NCI-H69 (cell line): ENCODE data around the gene SUPT20HL1.
A peak's percentile ranks its signal among the peaks of the same experiment; 100 is the strongest.
"Not testable (repeated sequence)": the region's sequence is repeated elsewhere in the genome, so short reads cannot be mapped to it uniquely, and the experiment has no call there.

ENCODE experiments used
- DNase-seq: peaks from one replicate; lab custom pipeline; 2025; lab: John Stamatoyannopoulos, UW

SUPT20HL1 gene

DNA sequence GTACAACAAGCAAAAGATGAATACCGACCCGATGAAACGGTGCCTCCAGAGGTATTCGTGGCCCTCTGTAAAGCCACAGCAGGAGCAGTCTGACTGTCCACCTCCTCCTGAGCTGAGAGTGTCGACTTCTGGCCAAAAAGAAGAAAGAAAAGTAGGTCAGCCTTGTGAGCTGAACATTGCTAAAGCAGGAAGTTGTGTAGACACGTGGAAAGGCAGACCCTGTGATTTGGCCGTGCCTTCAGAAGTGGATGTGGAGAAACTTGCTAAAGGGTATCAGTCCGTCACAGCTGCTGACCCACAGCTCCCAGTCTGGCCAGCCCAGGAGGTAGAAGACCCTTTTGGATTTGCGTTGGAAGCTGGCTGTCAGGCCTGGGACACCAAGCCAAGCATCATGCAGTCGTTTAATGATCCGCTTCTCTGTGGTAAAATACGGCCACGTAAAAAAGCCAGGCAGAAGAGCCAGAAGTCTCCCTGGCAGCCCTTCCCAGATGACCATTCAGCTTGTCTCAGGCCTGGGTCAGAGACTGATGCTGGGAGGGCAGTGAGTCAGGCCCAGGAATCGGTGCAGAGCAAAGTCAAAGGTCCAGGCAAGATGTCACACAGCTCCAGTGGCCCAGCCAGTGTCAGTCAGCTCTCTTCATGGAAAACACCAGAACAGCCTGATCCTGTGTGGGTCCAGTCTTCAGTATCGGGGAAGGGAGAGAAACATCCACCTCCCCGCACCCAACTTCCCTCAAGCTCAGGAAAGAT is 3.2 kb downstream of the SUPT20HL1 start:
- not testable (repeated sequence) for DNase-seq

DNA sequence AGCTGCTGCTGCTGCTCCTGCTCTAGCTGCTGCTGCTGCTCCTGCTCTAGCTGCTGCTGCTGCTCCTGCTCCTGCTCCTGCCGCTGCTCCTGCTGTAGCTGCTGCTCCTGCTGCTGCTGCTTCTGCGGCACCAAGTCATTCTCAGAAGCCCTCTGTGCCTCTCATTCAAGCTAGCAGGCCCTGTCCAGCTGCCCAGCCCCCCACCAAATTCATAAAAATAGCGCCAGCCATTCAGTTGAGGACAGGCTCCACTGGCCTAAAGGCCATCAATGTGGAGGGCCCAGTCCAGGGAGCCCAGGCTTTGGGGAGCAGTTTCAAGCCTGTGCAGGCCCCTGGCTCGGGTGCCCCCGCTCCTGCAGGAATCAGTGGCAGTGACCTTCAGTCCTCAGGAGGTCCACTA is 3.9 kb downstream of the SUPT20HL1 start:
- no peak for DNase-seq

DNA sequence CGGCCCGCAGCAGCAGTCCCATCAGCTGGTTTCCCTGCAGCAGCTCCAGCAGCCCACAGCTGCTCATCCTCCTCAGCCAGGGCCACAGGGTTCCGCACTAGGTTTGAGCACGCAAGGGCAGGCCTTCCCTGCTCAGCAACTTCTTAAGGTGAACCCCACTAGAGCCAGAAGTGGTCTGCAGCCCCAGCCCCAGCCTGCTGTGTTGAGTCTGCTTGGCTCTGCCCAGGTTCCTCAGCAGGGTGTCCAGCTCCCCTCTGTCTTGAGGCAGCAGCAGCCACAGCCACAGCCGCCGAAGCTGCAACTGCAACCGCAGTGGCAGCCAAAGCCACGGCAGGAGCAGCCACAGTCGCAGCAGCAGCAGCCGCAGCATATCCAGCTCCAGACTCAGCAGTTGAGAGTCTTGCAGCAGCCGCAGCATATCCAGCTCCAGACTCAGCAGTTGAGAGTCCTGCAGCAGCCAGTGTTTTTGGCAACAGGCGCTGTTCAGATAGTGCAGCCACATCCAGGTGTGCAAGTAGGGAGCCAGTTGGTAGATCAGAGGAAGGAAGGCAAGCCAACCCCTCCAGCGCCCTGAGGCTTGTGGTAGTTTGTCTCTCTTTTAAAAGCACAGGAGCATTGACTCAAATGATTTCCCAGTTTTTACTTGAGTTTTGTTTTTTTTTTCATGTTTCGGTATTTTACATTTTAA is 4.6 kb downstream of the SUPT20HL1 start:
- no peak for DNase-seq

DNA sequence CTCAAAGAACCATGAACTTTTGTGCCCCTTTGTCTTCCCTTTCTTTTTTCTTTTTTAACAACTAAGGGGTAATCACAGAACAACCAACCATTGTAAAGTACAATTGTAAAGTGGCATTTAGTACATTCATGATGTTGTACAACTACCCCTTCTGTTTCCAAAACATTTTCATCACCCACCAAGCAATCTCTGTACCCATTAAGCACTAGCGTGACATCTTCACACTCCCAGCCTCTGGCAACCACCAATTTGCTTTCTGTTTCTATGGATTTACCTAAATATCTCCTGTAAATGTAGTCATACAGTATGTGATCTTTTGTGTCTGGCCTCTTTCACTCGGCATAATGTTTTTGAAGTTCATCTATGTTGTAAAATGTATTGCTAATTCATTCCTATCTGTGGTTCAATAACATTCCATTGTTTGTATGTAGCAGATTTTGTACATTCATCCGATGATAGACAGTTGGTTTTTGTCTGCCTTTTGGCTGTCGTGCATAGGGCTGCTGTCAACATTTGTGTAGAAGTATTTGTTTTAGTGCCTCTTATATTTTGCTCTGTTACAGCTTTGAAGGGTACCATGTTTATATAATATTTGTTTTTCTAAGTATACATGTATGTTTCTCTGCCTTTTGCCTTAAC is 6.4 kb downstream of the SUPT20HL1 start:
- not testable (repeated sequence) for DNase-seq

DNA sequence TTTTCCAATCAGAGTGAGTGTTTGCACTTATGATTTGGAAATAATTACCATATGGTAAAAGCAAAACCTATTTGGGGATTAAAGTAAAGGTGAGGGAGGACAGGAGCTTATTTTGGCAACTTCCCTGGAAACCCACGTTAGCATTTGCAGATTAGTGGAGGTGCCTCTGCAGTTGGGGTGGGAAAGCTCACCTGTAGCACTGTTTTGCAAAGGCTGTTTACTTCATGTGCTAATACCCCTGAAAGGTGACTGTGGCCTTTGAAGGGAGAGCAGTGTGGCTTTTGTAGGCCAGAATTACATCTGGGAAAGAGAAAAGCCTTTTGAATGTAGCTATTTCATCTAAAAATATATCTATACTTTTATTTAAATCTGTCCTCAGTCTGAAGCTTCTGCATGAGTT is 9.4 kb downstream of the SUPT20HL1 start:
- no peak for DNase-seq

DNA sequence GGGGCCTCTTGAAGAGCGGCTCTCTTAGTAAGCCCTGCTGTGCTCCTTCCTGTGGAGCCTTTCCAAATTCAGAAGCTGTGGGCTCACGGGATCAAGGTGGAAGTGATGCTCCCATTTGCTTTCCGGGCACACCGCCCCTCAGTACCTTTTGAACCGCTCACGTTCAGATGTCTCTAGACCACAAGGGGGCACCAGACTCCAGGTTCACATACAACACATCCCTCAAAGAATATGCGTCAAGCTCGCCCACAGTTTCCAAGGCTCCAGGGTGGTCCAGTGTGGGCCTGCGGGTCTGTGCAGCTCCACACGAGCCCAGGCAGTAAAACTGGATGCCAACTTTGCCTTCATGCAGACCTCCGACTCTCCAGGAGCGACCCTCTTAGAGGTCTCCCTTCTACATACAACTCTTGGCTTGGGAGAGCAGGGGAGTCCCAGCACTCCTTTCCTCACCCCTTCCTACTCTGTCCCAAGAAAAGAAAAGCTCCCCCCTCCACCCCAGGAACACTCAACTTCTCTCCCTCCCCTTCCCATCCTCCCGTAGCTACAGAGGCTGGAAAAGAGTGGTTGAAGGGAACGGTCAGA is 11.0 kb downstream of the SUPT20HL1 start:
- DNase-seq = peak; percentile 74

DNA sequence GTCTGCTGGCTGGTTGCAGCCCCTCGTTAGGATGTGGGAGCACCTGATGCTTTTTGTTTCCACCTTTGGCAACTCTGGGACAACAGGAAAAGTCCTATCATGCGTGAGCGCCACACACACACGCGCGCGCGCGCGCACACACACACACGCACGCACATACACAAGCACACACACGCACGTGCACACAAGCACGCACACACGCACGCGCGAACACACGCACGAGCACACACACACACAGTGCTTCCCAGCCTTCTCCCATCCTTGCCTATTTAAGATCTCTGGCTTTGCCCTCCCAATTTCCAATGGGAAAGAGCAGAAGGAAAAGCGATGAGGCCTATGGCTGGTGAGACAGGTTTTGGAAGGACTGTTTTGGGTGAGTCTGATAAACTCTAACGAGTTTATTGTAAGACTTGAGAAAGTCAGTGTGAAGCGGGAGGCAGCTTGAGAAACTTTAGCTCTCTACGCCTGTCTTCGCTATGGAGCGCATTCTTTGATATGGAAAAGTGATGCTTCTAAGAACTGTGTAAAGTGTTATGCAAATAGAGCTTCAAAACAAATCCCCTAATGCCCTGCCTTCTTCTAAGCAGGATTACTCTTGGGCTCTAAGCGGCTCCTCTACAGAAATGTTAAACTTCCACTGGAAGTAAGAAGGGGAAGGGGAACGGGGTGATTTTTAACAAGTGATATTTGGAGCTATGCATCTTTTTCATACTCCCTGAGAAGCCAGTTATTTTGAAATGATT is 11.8 kb downstream of the SUPT20HL1 start:
- DNase-seq = no peak

DNA sequence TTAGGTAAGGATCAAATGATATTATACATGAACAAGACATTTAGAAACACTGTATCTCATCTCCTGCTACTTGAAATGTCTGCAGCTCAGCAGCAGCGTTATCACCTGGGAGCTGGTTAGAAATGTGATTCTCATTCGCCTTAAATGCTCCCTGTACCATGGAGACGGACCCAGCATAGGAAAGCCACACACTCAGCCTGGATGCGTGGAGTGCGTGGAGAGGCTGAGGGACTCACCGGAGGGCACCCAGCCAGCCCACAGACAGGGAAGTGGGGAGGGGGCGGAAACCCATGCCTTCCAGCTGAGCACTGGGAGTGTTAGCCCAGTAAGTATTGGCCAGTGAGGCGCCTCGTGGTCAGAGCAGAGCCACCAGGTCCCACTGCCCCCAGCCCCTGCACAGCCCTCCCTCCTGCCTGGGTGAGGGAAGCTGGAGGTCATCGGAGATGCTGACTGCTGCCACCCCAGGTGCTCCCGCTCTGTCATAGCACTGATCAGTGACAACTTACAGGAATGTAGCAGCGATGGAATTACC is 15.2 kb downstream of the SUPT20HL1 start:
- no peak for DNase-seq

DNA sequence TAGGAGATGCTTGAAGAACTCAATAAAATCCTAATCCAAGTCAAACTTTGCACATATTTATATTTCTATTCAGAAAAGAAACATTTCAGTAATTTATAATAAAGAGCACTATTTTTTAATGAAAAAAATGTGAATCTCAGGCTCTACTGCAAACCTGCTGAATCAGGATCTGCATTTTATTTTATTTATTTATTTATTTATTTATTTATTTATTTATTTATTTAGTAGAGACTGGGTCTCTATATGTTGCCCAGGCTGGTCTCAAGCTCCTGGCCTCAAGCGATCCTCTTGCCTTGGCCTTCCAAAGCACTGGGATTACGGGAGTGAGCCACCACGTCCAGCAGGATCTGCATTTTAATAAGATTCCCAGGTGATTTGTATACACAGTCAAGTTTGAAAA is 16.0 kb downstream of the SUPT20HL1 start:
- DNase-seq = no peak

DNA sequence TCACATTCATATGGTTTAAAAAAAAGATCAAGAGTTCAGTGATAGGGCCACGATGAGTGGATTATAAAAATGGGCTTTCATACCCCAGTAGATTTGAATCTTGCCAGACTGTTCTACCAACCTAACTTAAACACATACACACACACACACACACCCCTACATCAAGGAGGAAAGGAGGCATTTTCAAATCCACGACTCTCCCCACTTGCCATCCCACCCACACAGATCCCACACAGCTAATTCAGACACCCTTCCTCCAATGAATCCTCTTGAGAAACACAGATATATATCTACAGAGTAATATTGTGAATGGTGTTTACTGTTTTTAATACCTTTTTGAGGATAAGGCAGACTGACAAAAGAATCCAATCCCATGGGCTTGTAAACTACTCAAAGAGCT is 16.8 kb downstream of the SUPT20HL1 start:
- DNase-seq = no peak

DNA sequence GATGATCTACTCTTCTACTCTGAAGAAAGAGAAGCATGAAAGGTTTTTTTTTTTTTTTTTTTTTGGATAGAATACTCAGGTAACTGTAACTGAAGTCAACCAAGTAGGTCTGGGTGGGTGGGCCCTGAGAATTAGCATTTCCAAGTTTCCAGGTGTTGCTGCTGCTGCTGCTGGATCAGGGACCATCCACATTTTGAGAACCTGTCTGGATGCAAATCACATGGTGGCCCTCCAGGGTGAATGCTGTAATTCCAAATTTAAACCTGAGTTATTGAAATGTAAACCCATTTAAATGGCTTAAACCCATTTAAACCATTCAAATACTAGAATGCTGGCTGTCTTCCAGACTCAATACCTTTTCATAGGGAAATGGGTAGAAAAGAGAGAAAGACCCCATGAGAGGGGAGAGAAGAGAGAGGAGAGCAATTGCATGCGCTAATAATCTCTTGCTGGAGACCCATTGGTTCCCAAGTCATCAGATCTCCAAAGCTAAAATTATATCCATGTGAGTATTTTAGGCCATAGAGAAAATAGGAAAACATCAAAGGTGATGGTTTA is 17.6 kb downstream of the SUPT20HL1 start:
- no peak for DNase-seq

DNA sequence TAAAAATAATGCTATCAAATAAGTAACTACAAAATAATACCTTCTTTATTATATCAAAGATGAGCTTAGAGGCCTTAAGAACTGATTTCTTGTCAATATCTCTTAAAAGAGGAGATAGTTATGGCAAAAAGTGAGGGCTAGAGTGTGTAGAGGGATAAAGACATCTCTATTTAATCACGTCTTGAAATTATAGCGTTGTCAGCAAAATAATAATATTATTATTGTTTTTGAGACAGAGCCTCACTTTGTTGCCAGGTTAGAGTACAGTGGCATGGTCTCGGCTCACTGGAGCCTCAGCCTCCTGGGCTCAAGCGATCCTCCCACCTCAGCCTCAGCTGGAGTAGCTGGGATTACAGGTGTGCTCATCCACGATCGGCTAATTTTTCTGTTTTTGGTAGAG is 18.3 kb downstream of the SUPT20HL1 start:
- DNase-seq = no peak

DNA sequence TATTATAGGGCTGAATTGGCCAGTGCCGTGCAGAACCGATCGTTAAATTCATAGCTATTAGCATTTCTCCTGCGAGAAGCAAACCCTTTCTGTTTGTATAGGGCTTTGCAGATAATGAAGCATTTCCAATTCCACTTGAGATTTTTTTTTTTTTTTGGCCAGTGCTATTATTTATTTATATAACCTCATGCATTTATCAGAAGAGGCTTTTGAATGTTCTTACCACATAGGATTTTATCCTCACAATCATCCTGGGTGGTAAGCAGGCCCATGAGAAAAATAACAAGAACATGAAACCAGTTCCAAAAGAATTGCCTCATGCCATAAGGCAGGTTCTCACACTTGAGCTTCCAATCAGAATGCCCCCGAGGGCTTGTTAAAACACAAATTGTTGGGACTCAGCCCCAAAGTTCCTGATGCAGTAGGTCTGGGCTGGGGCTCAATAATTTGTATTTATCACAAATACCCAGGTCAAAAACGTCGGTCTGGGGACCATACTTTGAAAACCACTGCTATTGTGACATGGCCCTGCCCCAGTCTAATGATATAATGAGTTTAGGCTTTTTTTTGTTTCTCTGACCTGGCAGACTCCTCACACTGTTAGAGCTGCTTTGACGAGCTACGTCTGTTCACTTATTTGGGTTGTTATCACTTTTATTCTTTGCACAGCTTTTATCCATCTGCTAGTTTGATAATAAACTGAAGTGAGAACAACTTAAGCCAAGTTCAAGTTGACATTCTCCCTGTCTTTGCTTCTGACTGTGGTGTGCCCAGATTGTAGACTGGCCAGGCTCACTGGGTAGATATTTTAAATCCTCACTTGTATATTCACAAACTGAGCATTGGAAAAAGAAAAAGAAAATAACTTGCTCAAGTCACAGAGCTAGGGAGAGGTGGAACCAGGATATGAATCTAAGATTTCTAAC is 20.1 kb downstream of the SUPT20HL1 start:
- DNase-seq = no peak

DNA sequence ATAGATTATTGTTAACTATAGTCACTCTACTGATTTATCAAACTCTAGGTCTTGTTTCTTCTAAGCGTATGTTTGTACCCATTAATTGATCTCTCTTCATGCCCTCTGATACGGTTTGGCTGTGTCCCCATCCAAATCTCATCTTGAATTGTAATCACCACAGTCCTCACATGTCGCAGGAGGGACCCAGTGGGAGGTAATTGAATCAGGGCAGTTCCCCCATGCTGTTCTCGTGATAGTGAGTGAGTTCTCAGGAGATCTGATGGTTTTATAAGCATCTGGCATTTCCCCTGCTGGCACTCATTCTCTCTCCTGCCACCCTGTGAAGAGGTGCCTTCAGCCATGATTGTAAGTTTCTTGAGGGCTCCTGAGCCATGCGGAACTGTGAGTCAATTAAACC is 21.9 kb downstream of the SUPT20HL1 start:
- not testable (repeated sequence) for DNase-seq

DNA sequence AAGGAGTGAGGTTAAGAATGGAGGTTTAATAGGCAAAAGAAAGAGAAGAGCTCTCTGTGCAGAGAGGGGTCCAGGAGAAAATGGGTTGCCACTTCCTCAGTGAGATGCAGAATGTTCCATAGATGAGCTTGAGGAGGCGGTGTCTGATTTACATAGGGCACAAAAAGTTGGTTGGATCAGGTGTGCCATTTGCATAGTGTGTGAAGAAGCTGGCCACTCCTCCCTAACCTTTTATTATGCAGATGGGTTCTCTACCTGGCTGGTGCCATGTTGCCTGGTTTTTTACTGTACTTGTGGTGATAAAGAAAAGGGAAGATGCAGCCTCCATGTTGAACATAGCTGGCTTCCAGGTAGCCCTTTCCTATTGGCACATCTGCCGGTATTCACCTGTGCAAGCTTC is 27.3 kb downstream of the SUPT20HL1 start:
- no peak for DNase-seq

DNA sequence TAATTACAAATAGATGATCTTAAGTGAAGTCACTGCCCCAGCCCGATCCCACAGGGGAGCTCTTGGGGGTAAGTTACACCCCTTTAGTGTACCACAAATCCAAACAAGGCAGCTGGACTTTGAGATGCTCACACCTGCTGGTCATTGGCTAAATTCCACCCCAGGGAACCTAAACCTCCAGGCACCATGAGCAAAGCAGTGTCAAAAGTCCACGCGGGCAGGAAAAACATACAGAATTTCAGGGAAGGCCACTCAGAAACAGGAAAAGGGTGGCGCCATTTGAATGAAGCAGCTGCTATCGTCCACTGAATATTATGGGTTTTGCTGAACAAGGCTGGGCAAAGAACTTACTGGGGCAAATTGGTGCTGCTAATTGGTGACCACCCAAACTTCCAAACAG is 30.9 kb downstream of the SUPT20HL1 start:
- peak; percentile 43 for DNase-seq

DNA sequence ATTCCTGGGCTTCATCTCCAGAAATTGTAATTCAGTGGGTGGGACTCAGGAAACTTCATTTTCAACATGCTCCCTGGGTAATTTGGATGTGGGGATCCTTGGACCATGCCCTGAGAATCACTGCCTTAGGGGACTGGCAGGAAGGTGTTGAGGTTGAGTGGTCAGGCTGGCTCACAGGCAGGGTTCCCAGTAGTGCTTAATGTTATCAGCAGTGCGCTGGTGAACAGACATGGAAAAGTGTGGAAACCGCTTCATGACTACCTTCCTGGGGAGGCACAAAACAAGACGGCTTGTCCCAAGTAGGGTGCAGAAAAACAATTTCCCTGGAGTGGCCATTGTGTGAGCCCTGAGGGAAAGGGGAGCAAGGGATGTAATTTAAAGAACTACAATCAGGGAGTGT is 31.4 kb downstream of the SUPT20HL1 start:
- no peak for DNase-seq

DNA sequence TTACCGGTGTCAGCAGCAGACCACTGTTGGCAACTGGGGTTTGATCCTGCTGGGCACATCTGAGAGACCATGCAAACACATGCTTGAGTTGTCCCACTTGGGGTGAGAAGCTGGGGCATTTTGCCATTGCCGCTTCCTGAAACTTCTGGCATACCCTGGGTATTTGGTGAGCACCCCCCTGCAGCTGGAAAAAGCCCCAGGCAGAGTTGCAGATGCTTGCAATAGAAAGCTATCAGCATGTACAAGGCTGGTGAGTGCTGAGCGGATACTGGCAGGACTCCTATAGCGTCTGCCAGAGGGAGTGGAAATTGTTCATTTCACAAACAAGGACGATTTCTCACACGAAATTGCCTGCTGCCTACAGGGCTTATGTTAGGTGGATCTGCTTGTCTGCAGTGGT is 32.3 kb downstream of the SUPT20HL1 start:
- DNase-seq = no peak

DNA sequence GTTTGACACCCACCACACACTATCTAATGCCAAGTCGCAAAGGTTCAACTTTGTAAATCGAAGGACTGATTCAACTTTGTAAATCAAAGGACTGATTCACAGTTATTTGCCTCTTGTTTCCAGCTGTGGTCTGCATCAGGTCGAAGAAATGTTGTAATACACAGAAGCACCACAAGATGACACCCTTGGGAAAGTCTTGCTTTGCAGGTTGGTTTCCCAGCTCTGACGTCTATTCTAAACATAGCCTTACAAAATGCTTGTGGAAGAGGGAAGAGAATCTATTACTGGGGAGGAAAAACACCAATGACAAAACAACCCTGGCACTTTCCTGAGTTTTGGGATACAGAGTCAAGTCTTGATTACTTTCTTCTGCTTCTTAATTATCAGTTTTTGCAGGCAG is 35.3 kb downstream of the SUPT20HL1 start:
- peak; percentile 72 for DNase-seq

DNA sequence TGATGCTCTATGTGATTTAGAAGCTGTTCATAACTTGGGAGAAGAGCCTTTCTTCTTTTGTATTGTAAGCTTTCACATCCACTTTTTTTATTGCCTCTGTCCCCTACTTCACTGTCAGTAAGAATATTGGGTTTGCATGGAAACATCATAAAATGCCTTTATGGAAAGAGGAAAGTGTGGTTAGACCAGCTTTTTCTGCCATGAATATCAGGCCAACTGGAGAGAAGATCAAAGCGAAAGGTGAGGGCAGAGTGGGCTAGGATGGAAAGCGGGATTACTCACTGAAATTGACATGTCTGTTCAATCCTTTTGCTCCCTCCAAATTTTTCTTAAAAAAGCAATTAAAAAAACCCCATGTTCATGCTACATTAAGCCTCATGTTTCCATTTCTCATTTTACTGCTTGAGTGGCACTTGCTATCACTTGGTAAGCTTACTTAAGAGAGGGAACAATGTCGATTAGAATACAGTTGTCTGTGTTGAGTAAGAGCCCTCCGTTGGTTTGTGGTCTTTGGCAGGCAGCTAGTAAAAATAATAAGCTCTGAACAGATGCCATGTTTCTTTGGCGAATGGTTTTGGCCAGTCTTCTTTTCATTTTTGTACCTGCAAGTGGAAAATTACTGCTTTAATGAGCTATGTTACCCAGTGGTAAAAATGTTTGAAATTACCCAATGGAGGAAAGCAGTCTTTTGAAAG is 35.9 kb downstream of the SUPT20HL1 start:
- no peak for DNase-seq
